Activated CD8-positive, alpha-beta memory T cell treated with anti-CD3 and anti-CD28 coated beads for 1 hour (primary cell): ENCODE data around the gene SAMSN1.

Experiments used
- DNase-seq, 2 donors: peaks; one replicate each; pipeline ENCODE4 v3.0.0-alpha.2; 2020; ENCODE audit warnings: low read depth in 1 of 2; ENCODE audit errors: extremely low read depth in 1 of 2

SAMSN1 gene

DNA sequence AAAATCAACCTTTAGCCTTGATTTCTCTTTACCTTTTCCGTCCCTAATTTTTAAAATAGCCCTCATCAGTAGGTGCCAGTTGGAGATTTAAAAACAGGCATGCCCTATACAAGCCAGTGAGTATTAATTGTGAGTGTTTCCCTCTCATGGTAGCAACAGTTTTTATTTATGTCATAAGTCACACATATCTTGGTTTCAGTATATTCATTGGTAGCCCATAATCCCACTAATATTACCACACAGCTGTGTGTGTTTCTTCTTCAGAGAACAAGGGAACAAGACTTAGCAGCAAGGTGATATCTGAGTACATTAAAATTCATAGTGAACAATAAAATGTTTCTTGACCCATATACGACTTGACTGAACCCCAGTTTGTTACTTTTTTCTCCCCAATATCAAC lies 94.6 kb downstream of the SAMSN1 start:
- DNase-seq, result no peak

DNA sequence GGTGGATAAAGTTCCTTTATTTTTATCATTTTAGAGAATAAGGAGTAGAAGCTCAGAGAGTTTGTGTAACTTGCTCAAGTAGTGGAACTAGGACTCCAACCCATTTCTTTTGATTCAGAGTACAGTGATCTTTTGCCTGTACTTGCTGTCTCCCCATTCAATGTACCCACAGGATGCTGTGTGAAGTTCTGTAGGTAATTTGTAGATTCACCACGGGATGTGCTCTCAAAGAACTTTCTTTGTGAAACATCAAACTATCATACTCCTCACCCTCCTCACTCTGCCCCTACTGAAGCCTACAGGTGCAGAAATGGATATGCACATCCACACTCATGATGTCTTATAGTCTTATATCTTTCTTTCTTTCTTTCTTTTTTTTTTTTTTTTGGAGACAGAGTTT lies 97.3 kb downstream of the SAMSN1 start:
- DNase-seq, result no peak

DNA sequence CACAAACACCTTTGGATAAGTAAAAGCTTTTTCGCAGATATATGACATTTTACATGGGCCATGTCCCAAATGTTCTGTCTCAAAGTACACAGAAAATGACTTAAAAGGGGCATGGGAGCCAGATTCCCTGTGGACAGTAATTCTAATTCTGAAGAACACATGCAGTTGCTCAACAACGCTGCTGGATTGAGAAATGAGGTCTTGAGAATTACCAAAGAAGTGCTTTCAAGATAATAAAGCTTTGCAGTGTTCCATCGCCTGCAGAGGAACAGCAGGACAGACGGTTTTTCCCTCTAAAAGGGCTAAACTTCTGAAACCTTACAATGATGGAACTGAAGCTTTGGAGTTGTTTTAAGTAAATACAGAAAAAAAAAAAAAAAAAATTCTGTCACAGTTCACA lies 107.9 kb downstream of the SAMSN1 start:
- no peak for DNase-seq

DNA sequence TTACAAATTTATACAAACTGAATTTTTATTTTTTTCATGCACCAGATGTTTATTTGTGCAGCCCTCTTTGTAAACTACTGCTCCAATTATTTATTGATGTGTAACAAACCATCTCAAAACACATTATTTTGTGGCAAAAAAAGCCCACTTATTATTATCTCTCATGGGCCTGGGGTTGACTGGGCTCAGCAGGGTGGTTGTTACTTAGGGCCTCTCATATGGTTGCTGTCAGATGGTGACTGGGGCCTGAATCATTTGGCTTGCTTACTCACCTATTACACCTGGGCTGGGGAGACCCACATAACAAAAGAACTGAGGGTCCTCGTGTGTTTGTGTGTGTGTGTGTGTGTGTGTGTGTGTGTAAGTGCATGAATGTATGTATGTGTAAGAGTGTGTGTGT lies 110.7 kb downstream of the SAMSN1 start:
- no peak for DNase-seq
